ENCODE measurements around the gene FRMD5.

- TF ChIP-seq EP300 (IDR thresholded peaks at IDR 0.05): no peak
- TF ChIP-seq CTCF (IDR thresholded peaks at IDR 0.05): no peak
Observed at GRCh38 chr15:44029940-44030568, 165.0 kb downstream of the FRMD5 start.
